ENCODE results near the gene DHCR24. TPM values are rescaled to one million over a fixed set of nuclear protein-coding genes. Genes with fewer than 3 reads are reported as not detected.

DHCR24 gene
- total and polyA plus RNA-seq, 7 donors = 4.4 to 194 (median 12.6) TPM

GRCh38 chr1:54805466-54805865, 81.5 kb downstream of the DHCR24 start:
- Histone ChIP-seq H3K4me1 (peaks cover 2 to 18% (median 16%) of the 10 kb centered on the region in 4 donors), H3K4me3 (no peak overlapping the region), H3K36me3 (no peaks in the 10 kb centered on the region), H3K27ac (no peak overlapping the region), H3K9me3 (no peaks in the 10 kb centered on the region), H3K27me3 (peaks cover 0 to 26% (median 0%) of the 10 kb centered on the region in 3 donors)
- TF ChIP-seq EP300 (IDR thresholded peaks at IDR 0.05) (no peak), CTCF (IDR thresholded peaks at IDR 0.05) (no peak), POLR2A (IDR thresholded peaks at IDR 0.05) (no peak), POLR2AphosphoS5 (IDR thresholded peaks at IDR 0.05) (no peak)
- intact Hi-C loops (cut with DNase I) = loop anchor here (5.0 kb wide), 1 partner anchor 733 kb away; no protein-coding TSS in a partner anchor
- DNase-seq = no peak
- WGBS, 2 donors = 94 to 95% methylated on average over 3 of the region's 3 CpGs

DNA sequence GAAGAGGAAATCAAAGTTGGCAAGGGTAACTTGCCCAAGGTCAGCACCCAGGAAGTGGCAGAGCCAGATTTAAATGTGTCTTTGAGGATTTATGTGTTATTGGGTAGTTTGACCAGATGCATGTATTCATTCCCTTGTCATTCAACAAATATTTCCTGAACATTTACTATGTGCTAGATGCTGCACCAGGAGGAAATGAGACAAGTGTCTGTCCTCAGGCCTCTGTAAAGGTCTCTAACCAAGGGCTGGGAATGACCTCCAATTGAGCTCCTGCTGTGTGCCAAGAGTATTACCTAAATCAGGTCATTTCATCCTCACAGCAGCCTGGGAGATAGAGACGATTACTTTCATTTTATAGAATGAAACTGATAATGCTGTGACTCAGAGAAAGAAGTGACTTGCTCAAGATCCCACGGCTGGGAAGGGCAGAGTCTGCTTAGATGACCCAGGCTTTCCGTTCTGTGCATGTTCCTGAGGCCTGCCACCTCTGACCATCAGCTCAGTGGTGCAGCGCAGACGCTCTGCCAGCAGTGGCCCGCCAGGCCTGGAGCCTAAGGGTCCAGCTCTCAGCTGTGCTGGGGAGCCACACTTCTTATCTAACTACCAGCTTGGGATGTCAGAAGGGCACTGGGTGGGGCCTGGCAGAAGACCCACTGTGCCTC, 82.4 kb downstream of the DHCR24 start:
- peaks cover 0 to 22% (median 18%) of the 10 kb centered on the region in 4 donors for H3K4me1 ChIP-seq
- H3K27ac ChIP-seq = no peak overlapping the region
- WGBS, 2 donors = 60 to 78% methylated on average over 6 of the region's 6 CpGs
- H3K36me3 ChIP-seq = no peaks in the 10 kb centered on the region
- no peak for TF ChIP-seq POLR2A (IDR thresholded peaks at IDR 0.05)
- DNase-seq = peak; percentile 22
- intact Hi-C loops (cut with DNase I) = loop anchor here (5.0 kb wide), 3 partner anchors 37 to 732 kb away; partner anchors contain the start of gene TTC4
- no peak overlapping the region for H3K4me3 ChIP-seq
- H3K27me3 ChIP-seq = peaks cover 0 to 26% (median 0%) of the 10 kb centered on the region in 3 donors
- no peaks in the 10 kb centered on the region for H3K9me3 ChIP-seq

DNA sequence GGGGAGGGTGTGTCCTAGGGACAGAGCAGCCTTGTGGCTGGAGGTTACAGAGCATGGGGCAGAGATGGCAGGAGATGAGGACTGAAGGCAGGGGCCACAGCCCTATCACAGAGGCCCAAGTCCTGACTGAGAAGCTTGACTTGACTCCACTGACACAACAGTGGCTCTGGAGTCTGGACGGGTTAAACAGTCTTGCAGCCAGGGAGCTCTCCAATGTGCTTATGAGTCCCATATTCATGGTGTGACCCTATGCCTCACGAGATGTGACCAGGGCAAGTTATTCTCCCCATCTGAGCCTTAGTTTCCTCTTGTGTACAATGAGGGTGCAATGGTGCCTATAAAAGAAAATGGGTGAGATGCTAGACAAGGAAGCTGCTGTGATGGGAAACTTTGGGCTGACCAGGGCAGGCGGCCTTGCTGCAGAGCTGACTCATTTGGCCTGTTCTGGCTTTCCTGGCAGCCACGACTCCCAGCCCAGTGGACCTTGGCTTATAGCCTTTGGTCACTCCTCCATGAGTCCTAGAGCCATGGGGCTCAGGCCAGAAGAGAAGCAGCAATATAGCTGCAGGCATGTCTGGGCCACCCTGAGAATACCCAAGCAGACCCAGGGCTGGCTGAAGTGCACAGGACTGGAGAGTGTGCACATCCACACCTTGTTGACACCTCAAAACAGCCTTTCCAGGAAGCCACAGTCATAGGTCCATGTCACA, 83.1 kb downstream of the DHCR24 start:
- intact Hi-C loops (cut with DNase I) = loop anchor here (5.0 kb wide), 2 partner anchors 37 to 87 kb away; partner anchors contain the start of gene TTC4
- peaks cover 0 to 26% (median 0%) of the 10 kb centered on the region in 3 donors for H3K27me3 ChIP-seq
- H3K27ac ChIP-seq = no peak overlapping the region
- TF ChIP-seq CTCF (IDR thresholded peaks at IDR 0.05) (no peak), POLR2A (IDR thresholded peaks at IDR 0.05) (no peak), EP300 (IDR thresholded peaks at IDR 0.05) (no peak), POLR2AphosphoS5 (IDR thresholded peaks at IDR 0.05) (no peak)
- H3K4me3 ChIP-seq = no peak overlapping the region
- 57 to 71% methylated on average over 4 of the region's 4 CpGs for WGBS, 2 donors
- H3K36me3 ChIP-seq = no peaks in the 10 kb centered on the region
- H3K9me3 ChIP-seq = no peaks in the 10 kb centered on the region
- peaks cover 0 to 29% (median 19%) of the 10 kb centered on the region in 4 donors for H3K4me1 ChIP-seq
- DNase-seq = peak; percentile 61

GRCh38 chr1:54800899-54801759, 85.9 kb downstream of the DHCR24 start, which contains the start of gene TTC22:
Gene TTC22 (minus strand): TSS chr1:54801323. CDS start chr1:54801163, 160 bp downstream.
- Histone ChIP-seq H3K27me3 (peaks cover 0 to 25% (median 0%) of the 10 kb centered on the region in 3 donors), H3K4me1 (peaks cover 0 to 31% (median 19%) of the 10 kb centered on the region in 4 donors)

More at GRCh38 chr1:54800899-54801759, 85.9 kb downstream of the DHCR24 start, which contains the start of gene TTC22:
- TF ChIP-seq CTCF (IDR thresholded peaks at IDR 0.05) = peak in 2 of 4 experiments; percentile 49 to 50
- no peak for TF ChIP-seq EP300 (IDR thresholded peaks at IDR 0.05)
- TF ChIP-seq POLR2A (IDR thresholded peaks at IDR 0.05) = peak in 1 of 2 donors; percentile 17
- TF ChIP-seq POLR2AphosphoS5 (IDR thresholded peaks at IDR 0.05) = peak in 1 of 4 donors; percentile 5
- H3K27ac ChIP-seq = peak within 1 kb of the TSS in 3 of 4 donors; percentile 37 to 68 (median 54)
- peak within 1 kb of the TSS; percentile 29 to 55 (median 50) for H3K4me3 ChIP-seq
- no peaks in the 10 kb centered on the region for H3K36me3 ChIP-seq
- peak; percentile 76 for DNase-seq
- intact Hi-C loops (cut with DNase I) = loop anchor here (1.0 to 5.0 kb wide), 3 partner anchors 34 to 259 kb away; partner anchors contain the start of gene TTC4
- no peaks in the 10 kb centered on the region for H3K9me3 ChIP-seq
- WGBS, 2 donors = 1 to 4% methylated on average over 58 of the region's 58 CpGs
